GM12872 (cell line): ENCODE results near the gene SERPINB5.

Experiments used
- TF ChIP-seq, protein P1 (sequence below): IDR thresholded peaks from 3 replicates; pipeline ENCODE4 v1.5.1; 2011; ENCODE audit warnings: low read depth, mild to moderate bottlenecking, low read length, moderate library complexity; ENCODE audit not compliant: insufficient read depth

The SERPINB5 gene

DNA sequence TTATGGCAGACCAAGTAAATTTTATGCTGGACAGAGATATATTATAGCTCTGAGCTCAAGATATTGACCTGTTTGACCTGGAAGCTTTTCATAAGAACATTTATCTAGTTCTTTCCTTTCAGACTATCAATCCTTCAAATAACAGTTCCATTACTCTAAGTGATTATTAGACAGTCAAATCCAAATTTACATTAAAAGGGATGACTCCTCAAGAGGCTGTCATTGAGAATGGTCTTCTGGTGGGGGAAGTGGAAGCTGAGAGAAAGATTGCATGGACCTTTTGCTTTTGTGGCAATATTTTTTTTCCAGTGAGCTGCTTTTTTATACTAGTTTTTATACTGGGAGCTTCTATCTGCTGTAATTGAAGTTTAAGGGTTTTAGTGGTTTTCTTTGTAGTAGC lies 50.5 kb downstream of the SERPINB5 start:
- TF ChIP-seq, protein P1, sequence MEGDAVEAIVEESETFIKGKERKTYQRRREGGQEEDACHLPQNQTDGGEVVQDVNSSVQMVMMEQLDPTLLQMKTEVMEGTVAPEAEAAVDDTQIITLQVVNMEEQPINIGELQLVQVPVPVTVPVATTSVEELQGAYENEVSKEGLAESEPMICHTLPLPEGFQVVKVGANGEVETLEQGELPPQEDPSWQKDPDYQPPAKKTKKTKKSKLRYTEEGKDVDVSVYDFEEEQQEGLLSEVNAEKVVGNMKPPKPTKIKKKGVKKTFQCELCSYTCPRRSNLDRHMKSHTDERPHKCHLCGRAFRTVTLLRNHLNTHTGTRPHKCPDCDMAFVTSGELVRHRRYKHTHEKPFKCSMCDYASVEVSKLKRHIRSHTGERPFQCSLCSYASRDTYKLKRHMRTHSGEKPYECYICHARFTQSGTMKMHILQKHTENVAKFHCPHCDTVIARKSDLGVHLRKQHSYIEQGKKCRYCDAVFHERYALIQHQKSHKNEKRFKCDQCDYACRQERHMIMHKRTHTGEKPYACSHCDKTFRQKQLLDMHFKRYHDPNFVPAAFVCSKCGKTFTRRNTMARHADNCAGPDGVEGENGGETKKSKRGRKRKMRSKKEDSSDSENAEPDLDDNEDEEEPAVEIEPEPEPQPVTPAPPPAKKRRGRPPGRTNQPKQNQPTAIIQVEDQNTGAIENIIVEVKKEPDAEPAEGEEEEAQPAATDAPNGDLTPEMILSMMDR = no peak

DNA sequence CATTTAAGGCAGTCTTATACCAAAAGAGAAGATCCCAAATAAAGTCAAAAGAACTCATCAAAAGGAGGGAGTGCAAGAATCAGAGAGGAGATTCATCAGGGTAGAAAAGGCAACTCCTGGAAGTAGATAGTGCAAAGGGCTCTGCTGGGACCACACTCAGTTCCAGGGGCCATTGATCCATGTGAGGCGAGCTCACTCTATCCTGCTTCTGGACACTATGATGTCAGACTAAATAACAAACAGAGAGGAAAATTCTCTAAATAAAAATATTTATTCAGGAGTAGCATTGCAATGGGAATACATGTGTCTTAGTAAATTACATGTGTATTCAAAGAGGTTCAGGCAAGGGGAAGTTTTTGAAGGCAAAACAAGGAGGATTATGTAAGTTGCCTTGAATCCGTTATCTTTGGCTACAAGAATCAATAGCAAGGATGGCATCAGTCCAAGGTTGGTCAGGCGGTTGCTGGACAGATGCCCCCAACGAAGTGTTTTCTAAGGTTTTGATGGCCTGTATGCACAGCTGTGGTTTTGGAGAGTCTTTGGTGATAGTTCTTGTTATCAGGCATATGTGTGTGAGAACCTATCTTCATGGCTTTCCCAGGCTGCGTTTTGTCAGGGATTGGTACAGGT lies 52.2 kb downstream of the SERPINB5 start:
- TF ChIP-seq, protein P1 = no peak

DNA sequence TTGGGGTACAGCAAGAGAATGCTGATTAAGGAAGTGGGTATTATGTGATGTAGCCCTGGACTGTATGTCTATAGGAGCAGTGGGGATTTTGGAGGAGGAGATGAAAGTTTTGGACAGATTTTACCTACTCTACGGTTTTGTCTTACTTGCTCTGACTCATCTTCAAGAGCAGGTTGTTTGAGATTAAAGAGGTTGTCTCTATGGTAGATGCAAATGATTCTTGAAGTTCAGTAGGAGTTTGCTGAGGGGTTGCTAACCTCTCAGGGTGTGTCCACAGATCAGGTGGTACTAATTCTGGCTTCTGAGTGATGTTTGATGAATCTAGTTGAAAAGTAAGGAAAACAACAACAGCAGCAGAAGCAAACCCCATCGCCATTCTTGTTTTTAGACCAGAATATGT lies 55.7 kb downstream of the SERPINB5 start:
- TF ChIP-seq, protein P1 = no peak

DNA sequence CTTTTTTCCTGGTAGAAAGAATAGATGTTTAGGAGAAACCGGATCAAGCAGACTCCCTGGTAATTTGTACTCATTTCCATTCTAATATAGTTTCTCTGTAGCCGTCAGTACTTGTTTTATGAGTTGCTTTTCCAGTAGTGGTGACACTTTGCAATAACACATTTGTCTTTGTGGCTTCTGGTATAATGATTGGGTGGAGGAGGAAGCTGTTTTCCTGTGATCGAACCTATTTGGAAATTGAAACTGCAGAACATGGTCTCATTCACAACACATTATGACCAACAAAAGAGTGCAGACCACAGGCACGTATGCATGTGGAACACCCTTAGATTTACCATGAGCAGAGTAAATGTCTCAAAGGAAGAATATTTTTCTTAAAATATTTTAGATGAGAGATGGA lies 57.9 kb downstream of the SERPINB5 start:
- TF ChIP-seq, protein P1 = no peak

DNA sequence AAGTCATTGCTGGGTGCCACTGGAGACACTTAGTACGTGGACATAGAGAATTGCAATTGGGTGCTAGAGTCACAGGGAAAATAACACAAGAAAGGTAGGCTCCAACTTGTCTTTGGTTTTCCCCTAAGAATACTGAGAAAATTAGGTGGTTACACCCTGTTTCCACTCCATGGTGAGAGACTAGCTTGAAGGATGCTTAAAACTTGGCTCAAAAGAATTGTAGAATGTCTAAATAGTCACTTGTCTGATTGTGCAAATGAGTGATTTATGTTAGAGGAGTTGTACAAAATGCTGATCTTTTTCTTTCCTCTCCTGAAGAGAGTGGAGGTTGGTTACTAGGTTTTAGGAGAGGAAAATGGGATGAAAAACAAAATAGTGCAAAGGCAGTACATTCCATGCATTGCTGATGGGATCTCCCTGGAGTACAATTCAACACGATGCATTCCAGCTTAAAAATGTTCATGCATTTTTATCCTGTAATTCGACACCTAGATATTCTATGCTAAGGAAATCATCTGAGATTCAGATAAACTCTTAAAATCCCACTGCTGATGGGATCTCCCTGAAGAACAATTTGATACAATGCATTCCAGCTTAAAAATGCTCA lies 63.2 kb downstream of the SERPINB5 start:
- TF ChIP-seq, protein P1 = no peak

DNA sequence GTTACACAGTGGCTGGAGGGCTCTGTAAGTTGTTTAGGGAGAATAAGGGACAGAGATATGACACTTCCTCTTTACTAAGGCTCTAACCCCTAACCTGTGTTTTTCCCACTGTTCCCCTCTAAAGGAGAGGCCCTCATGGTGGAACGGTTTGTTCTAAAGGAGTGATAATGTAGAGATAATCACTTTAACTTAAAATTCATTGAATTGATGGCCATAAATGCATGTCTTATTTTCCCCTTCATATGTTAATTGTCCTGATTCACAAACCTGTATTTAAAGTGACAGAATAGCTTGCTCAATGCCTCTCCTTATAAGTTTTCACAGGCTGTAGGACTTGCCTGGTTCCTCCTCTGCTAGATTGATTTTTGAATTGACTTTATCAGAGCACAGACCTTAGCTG lies 65.3 kb downstream of the SERPINB5 start, which contains the start of gene SERPINB12:
Gene SERPINB12 (plus strand): TSS at position 301 of the 400 bp plus-strand sequence. CDS start 13,791 bp downstream, outside the sequence.
- TF ChIP-seq, protein P1 = no peak

DNA sequence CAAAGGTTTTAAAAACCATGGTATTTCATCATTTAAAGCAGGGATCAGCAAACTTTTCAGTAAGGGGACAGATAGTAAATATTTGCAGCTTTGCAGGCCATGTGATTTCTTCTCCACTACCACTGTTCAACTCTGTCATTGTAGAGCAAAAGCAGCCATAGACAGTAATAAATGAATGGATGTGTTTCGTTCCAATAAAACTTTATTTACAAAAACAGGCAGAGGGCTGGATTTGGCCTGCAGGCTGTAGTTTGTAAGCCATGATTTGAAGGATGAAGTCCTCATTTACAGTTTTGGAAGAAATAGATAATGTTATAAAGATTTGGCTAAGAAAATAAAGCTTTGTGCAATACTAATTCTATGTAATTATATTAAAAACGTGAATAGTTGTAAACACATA lies 67.3 kb downstream of the SERPINB5 start:
- TF ChIP-seq, protein P1 = no peak
